Stimulated activated naive CD4-positive, alpha-beta T cell treated with Interleukin-2 at 50 U/mL for 16 hours (primary cell): ENCODE data around the gene GPHN.

ENCODE experiments used
- DNase-seq: peaks from one replicate; lab custom pipeline; 2025; lab: John Stamatoyannopoulos, UW

GPHN gene

GRCh38 chr14:66507722-66508546, at the start of gene GPHN:
Gene GPHN (plus strand): TSS chr14:66508147.
- DNase-seq = peak; percentile 92

- no peak for DNase-seq
Measured at GRCh38 chr14:66459603-66460002, 48.3 kb upstream of the GPHN start.

- DNase-seq = no peak
Measured at GRCh38 chr14:66464261-66464660, 43.7 kb upstream of the GPHN start.

- DNase-seq = no peak
Measured at GRCh38 chr14:66468778-66469367, 39.1 kb upstream of the GPHN start.

GRCh38 chr14:66471584-66471983, 36.4 kb upstream of the GPHN start:
- no peak for DNase-seq

- no peak for DNase-seq
Measured at GRCh38 chr14:66472251-66472650, 35.7 kb upstream of the GPHN start.

- no peak for DNase-seq
Measured at GRCh38 chr14:66473223-66473622, 34.7 kb upstream of the GPHN start.

- DNase-seq = no peak
Measured at GRCh38 chr14:66476964-66477363, 31.0 kb upstream of the GPHN start.

- no peak for DNase-seq
Measured at GRCh38 chr14:66477567-66477966, 30.4 kb upstream of the GPHN start.

- DNase-seq = no peak
Measured at GRCh38 chr14:66482873-66483272, 25.1 kb upstream of the GPHN start.

GRCh38 chr14:66483322-66483721, 24.6 kb upstream of the GPHN start:
- no peak for DNase-seq

- no peak for DNase-seq
Measured at GRCh38 chr14:66485029-66485428, 22.9 kb upstream of the GPHN start.

GRCh38 chr14:66485910-66486421, 22.0 kb upstream of the GPHN start, which contains the start of gene CCDC196:
Gene CCDC196 (plus strand): TSS chr14:66486371. CDS start chr14:66486503, 132 bp downstream.
- DNase-seq = no peak

- no peak for DNase-seq
Measured at GRCh38 chr14:66487164-66487563, 20.8 kb upstream of the GPHN start.

- no peak for DNase-seq
Measured at GRCh38 chr14:66490143-66491111, 17.5 kb upstream of the GPHN start.

GRCh38 chr14:66493750-66494149, 14.2 kb upstream of the GPHN start:
- no peak for DNase-seq

- peak; percentile 10 for DNase-seq
Measured at GRCh38 chr14:66495218-66496098, 12.5 kb upstream of the GPHN start.

GRCh38 chr14:66496188-66496807, 11.6 kb upstream of the GPHN start:
- no peak for DNase-seq

- DNase-seq = no peak
Measured at GRCh38 chr14:66496911-66497310, 11.0 kb upstream of the GPHN start.

GRCh38 chr14:66498311-66498710, 9.6 kb upstream of the GPHN start:
- no peak for DNase-seq

- no peak for DNase-seq
Measured at GRCh38 chr14:66501592-66501991, 6.4 kb upstream of the GPHN start.
